Endometrial microvascular endothelial cells (primary cell): ENCODE measurements around the gene COA5. TPM values are rescaled to one million over a fixed set of nuclear protein-coding genes. Genes with fewer than 3 reads are reported as not detected.
"Not testable (repeated sequence)": the region's sequence is repeated elsewhere in the genome, so short reads cannot be mapped to it uniquely, and the experiment has no call there.

Source experiments
- in situ Hi-C: cut with HindIII; loops from 2 replicates; pipeline ENCODE4 v1.10.0; 2017; ENCODE audit warnings: low sequenced_read_pairs, low pct_unique_long_range_greater_than_20kb; ENCODE audit errors: inconsistent ontology term
- total RNA-seq: library from RNA; depleted of rRNA; stranded (reverse); fragments of >200 nt; gene quantifications from one replicate; pipeline ENCODE4 v1.2.3, GENCODE V29; 2015; ENCODE audit errors: inconsistent ontology term

The COA5 gene
- total RNA-seq, 1 donor from 2014 or later: 14.0 TPM

DNA sequence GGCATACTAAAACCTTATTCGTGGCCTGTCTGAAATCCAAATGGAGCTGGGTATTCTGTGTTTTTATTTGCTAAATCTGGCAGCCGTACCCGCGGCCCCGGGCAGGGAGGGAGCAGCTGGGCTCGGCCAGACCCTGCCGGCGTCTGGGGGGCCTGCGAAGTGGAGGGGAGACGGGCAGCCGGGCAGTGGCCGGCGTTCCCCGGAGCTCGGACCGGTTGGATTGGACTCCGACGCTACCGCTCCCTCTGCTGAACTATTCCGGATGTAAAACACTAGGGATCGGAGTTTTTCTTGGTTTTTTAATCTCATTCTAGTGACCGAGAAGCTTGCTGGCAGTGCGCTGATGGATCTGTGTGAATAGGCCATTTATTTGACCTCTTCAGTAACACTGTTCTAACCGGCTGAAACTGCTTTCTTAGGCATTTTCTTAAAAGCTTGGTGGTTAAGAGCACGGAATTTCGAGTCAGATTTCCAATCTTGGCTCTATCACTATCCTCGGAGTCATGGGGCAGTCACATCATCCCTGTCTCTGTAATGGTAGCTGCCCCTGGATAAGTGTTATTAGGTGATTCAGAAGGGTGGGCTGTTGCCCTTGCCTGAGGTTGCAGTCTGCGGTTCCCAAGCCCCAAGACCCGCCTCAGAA is 771 bp upstream of the COA5 start:
- in situ Hi-C loops: loop anchor here (25.0 kb wide), 1 partner anchor 128 kb away; the partner anchor contains the start of gene MGAT4A

DNA sequence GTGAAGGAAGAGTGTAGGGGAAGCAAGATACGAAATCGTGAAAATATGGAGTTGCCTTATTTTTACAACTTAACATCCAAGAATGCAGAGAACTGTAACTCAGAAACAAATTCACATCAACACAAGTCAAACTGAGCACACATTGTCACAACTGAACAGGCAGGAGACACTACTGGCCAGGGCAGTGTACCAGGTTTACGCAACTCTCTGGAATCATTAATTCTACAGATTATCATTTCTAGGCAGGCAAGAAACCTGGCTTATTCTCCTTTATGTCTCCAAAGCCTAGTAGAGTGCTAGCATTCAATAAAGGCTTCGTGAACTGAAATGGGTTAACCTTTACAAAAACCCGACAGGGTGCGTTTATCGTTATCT is 584 bp downstream of the COA5 start:
- in situ Hi-C loops: loop anchor here (25.0 kb wide), 1 partner anchor 130 kb away; the partner anchor contains the start of gene MGAT4A

DNA sequence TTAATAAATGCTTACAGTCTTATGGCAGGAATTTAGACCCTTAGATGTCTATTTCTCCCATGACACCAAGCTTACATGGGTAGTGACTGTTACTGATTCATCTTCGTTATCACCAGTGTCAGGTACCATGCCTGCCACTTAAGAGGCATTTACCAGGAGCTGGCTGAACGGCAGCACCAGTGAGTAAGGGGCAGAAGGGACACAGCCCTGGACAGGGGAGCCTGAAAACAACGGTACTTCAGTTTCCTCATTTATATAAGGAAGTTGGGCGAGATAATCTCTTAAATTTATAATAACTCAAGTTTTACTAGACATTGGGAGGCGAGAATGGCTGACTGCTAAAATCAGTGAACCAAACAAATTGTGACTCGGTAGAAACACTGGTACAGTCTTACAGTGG is 1.2 kb downstream of the COA5 start:
- in situ Hi-C loops: loop anchor here (25.0 kb wide), 1 partner anchor 130 kb away; the partner anchor contains the start of gene MGAT4A

DNA sequence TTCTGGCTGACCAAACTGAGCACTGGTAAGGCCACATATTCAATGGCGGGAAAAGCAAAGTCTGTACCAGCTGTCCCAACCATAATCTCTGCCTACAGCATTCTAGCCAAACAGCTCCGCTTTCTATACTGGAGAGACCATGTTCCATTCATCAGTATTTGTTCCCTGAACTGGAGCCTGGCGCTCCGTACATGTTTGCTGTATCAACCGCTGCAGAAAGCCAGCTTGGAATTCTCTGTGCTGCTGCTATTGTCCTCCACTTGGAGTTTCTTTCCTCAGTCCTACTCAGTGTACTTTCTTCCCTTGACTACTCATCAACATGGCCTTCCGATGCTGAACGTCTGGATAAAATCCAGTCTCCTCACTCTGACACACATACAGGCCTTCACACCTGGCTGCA is 1.9 kb downstream of the COA5 start:
- in situ Hi-C loops: loop anchor here (25.0 kb wide), 1 partner anchor 131 kb away; the partner anchor contains the start of gene MGAT4A

DNA sequence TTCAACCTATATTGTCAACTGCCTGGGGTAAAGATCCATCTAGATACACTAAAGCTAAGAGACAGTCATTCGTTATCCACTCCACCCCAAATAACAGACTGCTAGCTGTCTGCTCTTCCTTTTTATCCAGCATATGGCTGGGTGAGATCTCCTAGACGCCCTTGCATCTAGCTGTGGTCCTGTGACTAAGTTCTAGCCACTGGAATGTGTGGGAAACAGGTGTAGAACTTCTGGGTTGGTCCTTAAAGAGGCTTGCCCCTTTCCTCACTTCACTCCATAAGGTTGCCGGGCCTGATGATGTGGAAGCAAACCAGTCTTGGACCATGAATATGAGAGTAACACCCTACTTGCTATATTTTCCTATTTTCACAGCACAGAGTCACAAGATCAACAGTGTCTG is 3.2 kb downstream of the COA5 start:
- in situ Hi-C loops: loop anchor here (25.0 kb wide), 1 partner anchor 132 kb away; the partner anchor contains the start of gene MGAT4A

DNA sequence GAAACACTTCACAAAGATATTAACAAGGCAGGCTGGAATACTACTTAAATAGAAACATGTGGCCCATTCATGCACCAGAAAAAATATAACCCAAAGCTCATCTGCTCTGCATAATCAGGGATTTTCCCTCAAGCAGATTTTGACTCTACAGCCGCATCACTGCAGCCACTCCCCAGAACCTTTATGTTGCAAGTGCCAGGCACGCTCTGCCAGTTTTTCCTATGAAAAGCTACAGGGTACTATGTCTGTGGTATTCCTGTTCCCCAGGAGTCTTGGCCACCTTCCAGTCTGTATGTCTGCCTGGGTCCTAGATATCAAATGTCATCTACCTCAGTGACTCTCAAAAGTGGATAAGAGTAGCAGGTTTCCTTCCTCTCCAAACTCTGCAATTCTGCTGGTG is 3.8 kb downstream of the COA5 start:
- in situ Hi-C loops: loop anchor here (25.0 kb wide), 1 partner anchor 133 kb away; the partner anchor contains the start of gene MGAT4A

DNA sequence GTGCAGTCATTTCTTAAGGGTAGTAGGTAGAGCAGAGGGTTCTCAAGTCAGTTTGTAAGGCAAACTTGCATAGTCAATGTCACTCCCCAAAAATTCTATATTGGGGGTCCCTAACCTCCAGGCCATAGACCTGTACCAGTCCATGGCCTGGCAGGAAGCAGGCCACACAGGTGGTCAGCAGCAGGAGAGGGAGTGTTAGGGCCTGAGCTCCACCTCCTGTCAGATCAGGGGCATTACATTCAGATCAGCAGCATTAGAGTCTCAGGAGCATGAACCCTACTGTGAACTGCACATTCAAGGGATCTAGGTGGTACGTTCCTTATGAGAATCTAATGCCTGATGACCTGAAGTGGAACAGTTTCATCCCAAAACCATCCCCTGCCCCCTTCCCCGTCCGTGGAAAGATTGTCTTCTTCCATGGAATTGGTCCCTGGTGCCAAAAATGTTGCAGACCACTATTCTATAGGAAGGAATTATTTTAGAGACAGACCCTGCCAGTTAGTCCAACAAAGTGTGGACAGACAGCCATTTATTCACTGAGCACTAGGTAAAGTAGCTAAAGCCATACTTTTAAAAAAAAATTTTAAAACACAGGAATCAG is 6.7 kb downstream of the COA5 start:
- in situ Hi-C loops: loop anchor here (25.0 kb wide), 1 partner anchor 136 kb away; the partner anchor contains the start of gene MGAT4A

DNA sequence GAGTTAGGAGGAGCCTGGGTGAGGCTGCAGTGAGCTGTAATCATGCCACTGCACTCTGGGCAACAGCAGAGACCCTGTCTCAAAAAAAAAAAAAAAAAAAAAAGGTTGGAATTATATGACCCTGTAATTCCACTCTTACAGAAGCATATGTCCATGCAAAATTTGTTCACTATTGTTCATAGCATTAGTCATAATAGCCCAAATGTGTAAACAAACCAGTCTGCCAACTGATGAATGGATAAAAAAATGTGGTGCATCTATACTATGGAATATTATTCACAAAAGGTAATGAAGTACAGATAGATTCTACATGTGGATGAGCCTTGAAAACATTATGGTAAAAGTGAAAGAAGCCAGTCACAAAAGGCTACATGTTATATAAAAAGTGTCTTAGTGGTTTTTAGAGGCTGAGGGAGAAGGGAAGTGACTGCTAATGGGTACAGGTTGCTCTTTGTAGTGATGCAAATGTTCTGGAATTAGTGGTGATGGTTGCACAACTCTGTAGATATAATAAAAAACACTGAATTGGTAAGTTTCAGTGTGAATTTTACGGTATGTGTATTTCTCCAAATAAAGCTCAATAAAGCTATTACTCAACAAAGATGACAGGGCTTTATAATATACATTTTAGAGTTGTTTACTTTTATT is 9.4 kb downstream of the COA5 start:
- in situ Hi-C loops: no loop called here

DNA sequence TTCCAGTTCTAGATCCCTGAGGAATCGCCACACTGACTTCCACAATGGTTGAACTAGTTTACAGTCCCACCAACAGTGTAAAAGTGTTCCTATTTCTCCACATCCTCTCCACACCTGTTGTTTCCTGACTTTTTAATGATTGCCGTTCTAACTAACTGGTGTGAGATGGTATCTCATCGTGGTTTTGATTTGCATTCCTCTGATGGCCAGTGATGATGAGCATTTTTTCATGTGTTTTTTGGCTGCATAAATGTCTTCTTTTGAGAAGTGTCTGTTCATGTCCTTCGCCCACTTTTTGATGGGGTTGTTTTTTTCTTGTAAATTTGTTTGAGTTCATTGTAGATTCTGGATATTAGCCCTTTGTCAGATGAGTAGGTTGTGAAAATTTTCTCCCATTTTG is 13.6 kb downstream of the COA5 start:
- in situ Hi-C loops: not testable (repeated sequence)

DNA sequence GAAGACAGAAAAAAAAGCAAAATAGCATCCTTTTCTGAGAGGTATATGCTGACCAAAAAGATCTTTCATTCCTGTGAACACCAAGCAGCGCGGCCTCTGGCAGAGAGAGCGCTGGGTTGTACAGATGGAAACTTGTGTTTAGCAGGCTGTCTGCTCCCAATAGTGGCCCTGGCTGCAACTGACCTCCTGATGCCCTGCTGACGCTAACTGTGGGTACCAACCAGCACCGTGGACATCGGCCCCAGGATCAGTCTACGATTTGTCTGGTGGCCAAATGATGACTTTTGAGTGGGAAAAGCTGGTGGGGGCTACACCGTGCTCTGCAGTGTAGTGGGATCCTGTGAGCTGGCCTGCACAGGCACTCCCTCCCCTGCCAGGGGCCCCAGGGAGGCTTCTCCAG is 15.7 kb downstream of the COA5 start:
- in situ Hi-C loops: no loop called here

DNA sequence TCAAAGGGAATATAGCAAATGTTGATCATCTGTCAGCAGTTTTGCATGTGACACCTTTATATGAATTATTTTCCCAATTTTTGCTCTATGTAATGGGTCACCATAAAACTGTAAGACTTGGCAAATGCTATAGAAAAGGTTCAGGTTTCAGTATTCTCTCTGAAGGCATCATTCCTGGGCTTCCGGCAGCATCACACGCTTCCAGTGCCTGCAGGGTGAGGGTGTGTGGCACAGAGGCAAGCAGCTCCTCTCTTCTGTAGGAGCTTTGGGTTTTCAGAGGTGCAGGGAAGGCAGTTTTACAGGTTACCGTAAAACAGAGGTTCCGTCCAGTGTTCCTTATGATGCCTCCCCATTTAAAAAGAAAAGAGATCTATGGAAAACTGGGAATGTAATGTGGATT is 18.8 kb downstream of the COA5 start:
- in situ Hi-C loops: no loop called here

DNA sequence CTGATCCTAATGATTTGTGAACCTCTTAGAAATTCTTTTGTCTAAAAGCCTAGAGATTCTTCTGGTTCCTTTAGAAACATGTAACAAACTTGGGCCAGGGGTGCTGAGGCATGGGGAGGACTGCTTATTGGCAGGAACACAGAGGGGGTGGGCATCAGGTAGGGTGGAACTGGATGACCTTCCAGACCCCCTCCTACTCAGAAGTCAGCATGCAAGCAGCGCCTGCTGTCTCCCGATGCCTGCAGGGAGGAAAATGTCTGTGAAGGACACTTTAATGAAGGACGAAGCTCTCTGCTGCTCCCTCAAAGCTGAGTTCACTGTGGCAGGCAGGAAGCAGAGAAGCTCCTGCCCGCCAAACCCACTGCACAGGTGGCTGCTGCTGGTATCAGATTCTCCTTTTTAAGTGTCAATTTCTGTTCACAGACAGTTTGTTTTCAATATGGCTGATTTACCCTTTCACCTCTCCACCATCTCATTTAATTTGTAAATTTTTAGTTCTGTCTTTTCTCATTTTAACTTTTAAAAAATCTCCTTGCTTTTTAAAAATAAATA is 19.4 kb downstream of the COA5 start:
- in situ Hi-C loops: no loop called here

DNA sequence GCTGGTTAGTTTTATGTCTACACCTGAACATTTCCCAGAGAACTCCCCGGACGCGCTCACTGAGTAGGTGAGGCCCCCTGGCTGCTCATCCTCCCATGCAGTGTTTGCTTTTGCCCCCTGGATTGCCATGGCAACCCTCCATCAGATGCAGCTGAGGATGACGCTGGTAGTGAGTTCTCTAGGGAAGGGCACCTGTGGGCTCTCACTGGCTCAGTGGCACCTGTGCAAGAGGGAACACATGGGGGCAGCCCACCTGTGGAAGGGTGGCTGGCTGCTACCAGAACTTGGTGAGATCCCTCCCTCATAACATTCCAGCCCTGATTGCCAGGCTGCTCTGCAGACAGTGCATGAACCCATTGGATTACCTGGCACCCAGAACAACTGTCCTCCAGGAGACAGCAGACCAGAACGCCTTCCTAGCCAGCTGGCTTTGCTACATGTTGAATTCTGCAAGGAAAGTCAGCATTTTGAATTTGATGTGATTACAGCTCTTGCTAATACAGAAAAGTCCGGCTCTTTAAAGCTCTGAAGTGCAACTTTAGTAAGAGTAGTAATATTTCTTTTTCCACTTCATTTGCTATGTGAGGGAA is 21.7 kb downstream of the COA5 start:
- in situ Hi-C loops: no loop called here

DNA sequence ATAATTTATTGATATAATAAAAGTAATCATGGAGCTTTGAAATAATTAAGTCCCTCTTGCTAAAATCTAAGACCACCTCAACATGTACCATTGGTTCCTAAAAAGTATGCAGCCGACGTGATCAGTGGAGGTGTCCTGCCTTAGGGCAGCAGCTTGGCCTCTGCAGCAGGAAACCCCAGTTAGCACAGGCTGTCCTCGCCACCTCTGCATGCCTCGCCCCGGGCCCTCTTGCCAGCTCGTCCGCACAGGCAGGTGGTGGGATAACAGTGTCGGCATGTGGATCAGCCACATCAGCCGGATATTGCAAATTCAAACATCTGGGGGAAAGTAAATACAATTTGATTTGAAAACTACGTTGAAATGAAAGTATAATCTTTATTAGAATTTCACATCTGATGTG is 22.9 kb downstream of the COA5 start:
- in situ Hi-C loops: no loop called here

DNA sequence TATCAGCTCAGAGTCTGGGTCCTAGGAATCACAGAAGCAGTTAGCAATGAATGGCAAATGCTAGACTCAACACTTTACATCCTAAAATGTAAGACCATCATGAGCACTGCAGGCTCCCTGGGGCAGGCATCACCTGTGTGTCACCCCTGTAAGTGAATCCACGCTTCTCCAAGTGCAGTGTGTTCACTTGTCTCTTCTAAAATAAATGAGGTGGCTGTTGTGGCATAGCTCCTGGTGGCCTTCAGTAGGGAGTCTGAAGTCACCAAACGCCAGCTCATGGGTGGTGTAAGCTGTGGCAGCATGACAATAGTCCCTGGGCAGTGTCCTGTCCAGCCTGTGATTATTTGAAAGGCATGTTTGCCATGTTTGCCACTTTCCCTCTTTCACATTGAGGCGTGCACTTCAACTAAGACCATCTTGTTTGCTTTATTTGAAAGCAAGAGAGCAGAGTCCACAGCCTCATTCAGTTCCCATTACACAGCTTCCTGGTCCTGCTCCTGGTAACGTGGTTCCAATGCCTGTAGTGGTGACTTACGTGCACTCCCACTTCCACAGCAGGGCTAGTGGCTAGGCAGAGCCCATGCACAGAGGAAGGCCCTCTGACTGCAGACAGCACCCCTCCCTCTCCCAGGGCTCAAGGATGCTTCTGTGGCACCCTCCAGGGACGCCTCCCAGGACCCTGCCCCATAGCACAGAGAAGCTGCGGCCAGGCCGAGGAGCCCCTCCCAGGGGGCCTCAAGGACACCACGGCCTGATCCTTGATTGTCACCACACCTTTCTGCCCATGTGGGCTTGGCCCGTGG is 24.3 kb downstream of the COA5 start:
- in situ Hi-C loops: no loop called here

DNA sequence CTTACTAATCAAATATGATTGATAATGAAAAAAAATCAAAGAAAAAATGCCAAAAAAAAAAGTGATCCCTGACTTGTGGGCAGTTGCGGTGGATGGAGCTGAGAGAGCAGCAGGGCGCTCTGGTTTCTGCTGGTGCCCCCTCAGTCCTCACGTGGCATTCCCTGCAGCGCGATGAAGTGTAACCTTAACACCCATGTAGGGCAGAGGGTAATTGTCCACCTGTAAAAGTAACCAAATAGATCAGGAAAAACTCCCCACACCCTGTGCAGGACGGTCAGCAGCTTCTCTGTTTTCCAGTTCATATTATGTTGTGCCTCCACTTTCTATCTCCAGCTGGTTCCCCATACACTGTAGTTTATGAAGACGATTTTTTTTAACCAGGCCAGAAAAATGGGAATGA is 25.0 kb downstream of the COA5 start:
- in situ Hi-C loops: no loop called here

DNA sequence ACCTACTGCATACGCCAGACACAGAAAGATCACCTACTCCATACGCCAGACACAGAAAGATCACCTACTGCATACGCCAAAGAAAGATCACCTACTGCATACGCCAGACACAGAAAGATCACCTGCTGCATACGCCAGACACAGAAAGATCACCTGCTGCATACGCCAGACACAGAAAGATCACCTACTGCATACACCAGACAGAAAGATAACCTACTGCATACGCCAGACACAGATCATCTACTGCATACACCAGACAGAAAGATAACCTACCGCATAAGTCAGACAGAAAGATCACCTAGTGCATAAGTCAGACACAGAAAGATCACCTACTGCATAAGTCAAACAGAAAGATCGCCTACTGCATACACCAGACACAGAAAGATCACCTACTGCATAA is 25.8 kb downstream of the COA5 start:
- in situ Hi-C loops: no loop called here

DNA sequence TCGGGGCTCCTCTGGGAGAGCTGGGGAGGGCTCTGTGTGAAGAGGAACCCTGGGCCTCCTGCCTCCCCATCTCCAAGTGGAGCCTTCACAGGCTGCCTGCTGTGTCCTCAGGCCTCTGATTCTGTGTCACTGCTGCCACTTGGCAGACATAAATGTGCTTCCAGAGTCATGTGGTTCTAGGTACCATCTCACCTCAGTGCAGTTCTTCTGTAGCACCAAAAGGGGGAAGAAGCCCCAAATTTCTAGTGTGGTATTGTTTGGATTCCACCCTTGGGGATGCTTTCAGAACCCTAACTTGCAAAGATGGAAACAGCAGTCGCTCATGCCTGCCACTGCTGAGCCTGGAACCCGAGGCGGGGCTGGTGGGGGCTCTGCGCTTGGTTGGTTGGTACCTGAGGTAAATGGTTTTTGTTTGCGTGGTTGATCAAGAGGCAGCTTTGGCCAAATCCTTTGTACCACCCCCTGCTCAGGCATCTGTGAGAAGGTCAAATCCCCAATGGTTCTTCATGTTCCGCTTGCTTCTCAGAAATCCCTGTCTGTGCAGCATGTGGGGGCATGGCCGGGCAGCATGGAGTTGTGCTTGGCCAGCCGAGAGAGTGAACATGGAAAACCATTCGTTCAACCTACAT is 27.5 kb downstream of the COA5 start:
- in situ Hi-C loops: no loop called here
